ENCODE results near the gene ITPR2.

GRCh38 chr12:26690601-26691000, 142.4 kb downstream of the ITPR2 start:
- TF ChIP-seq CTCF (IDR thresholded peaks at IDR 0.05; ENCODE audit: low read depth, low read length) = no peak
- no peak for TF ChIP-seq EZH2phosphoT487 (IDR thresholded peaks at IDR 0.05; ENCODE audit: low read depth)

Measured in OCI-LY3 (cell line).